ENCODE measurements around the gene BCAP31. TPM values are rescaled to one million over a fixed set of nuclear protein-coding genes. Genes with fewer than 3 reads are reported as not detected.

BCAP31 gene
- total RNA-seq, 2 donors from 2014 or later, result 82.7 to 104 TPM

- TF ChIP-seq CTCF (IDR thresholded peaks at IDR 0.05), result peak; percentile 27
- Histone ChIP-seq H3K27me3 (replicated peaks; ENCODE audit: insufficient read depth) (no peaks in the 10 kb centered on the region), H3K4me3 (peak within 1 kb of the TSS; percentile 65), H3K4me1 (ENCODE audit: control insufficient read depth in 1 of 2, low read depth in 2 of 2) (peaks cover 0 to 8% of the 10 kb centered on the region in 2 donors), H3K36me3 (no peaks in the 10 kb centered on the region), H3K27ac (peak within 1 kb of the TSS in 1 of 2 donors; percentile 41), H3K9me3 (no peaks in the 10 kb centered on the region)
- no peak for DNase-seq (ENCODE audit: low spot score)
- ATAC-seq (ENCODE audit: insufficient number of reproducible peaks, low FRiP score, low read depth), result peak; percentile 65
These were observed 36.8 kb downstream of the BCAP31 start, which contains the start of gene SLC6A8 for GRCh38 chrX:153687121-153688039. TSS of gene SLC6A8 (plus strand) at chrX:153687926. CDS start at chrX:153688575, 649 bp downstream.

- H3K27me3 ChIP-seq (replicated peaks; ENCODE audit: insufficient read depth), result no peaks in the 10 kb centered on the region
- no peak for TF ChIP-seq CTCF (IDR thresholded peaks at IDR 0.05)
- no peak overlapping the region for H3K27ac ChIP-seq
- H3K9me3 ChIP-seq, result no peaks in the 10 kb centered on the region
- no peaks in the 10 kb centered on the region for H3K36me3 ChIP-seq
- ATAC-seq (ENCODE audit: insufficient number of reproducible peaks, low FRiP score, low read depth) (no peak), DNase-seq (ENCODE audit: low spot score) (no peak)
- H3K4me3 ChIP-seq, result no peak overlapping the region
- H3K4me1 ChIP-seq (ENCODE audit: control insufficient read depth in 1 of 2, low read depth in 2 of 2), result peaks cover 0 to 8% of the 10 kb centered on the region in 2 donors
These were observed 37.5 kb downstream of the BCAP31 start for GRCh38 chrX:153686711-153687110.

GRCh38 chrX:153685751-153686696, 38.2 kb downstream of the BCAP31 start:
- H3K4me1 ChIP-seq (ENCODE audit: control insufficient read depth in 1 of 2, low read depth in 2 of 2), result peaks cover 0 to 8% of the 10 kb centered on the region in 2 donors
- H3K9me3 ChIP-seq, result no peaks in the 10 kb centered on the region
- H3K27me3 ChIP-seq (replicated peaks; ENCODE audit: insufficient read depth), result no peaks in the 10 kb centered on the region
- no peak for DNase-seq (ENCODE audit: low spot score)
- no peak for TF ChIP-seq CTCF (IDR thresholded peaks at IDR 0.05)
- no peak overlapping the region for H3K4me3 ChIP-seq
- no peak for ATAC-seq (ENCODE audit: insufficient number of reproducible peaks, low FRiP score, low read depth)
- no peak overlapping the region for H3K27ac ChIP-seq
- no peaks in the 10 kb centered on the region for H3K36me3 ChIP-seq

- Histone ChIP-seq H3K4me1 (ENCODE audit: control insufficient read depth in 1 of 2, low read depth in 2 of 2) (peaks cover 0 to 8% of the 10 kb centered on the region in 2 donors), H3K27me3 (replicated peaks; ENCODE audit: insufficient read depth) (no peaks in the 10 kb centered on the region), H3K27ac (no peak overlapping the region), H3K36me3 (no peaks in the 10 kb centered on the region), H3K9me3 (no peaks in the 10 kb centered on the region), H3K4me3 (no peak overlapping the region)
- ATAC-seq (ENCODE audit: insufficient number of reproducible peaks, low FRiP score, low read depth) (no peak), DNase-seq (ENCODE audit: low spot score) (no peak)
- TF ChIP-seq CTCF (IDR thresholded peaks at IDR 0.05), result no peak
These were observed 39.0 kb downstream of the BCAP31 start for GRCh38 chrX:153685156-153685536.

All from thoracic aorta (tissue), 2 donors.